ENCODE data around the gene ID2. TPM values are rescaled to one million over a fixed set of nuclear protein-coding genes. Genes with fewer than 3 reads are reported as not detected.

The ID2 gene
- total RNA-seq, 1 experiment from 2014 or later, result 112 TPM

DNA sequence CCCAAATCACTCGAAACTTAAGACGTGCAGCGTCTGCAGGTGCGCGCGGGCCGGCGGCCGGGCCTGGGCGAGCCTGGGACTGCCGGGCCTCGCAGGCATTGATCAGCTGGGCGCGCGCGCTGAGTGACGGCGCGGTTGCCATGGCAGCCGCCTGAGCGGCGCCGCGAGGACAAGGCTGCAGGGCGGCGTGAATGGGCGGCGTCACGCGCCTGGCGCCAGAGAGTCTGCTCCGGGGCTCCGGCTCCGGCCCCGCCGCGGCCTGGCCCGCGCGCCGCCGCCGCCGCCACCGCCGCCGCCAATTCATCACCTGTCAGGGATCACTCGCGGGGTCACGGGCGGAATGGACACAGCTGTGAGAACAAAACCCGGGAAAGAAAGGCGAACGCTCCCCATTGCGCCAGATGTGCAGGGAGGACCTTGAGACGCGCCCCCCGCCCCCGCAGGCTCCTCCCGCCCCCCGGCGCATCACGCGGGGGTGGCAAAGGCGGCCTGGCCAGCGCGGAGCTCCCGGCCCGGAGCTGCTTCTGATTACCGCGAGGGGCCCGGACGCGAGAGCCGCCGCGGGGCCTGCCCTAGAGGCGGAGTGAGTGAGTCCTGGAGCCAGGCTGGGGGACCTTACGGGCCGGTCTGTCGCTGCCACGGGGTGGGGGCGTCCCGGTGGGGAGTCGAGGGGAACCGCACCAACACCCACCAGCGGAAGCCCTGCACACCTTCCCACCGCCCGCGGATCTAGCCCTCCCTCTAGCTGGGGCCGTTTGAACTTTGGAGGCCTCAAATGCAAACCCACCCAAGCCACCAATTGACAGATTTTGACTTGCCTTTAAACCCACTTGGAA, 2.9 kb upstream of the ID2 start (continued):
- no peak for TF ChIP-seq SP1 (IDR thresholded peaks at IDR 0.05; ENCODE audit: low read depth)
- no peak for TF ChIP-seq FOSL1 (IDR thresholded peaks at IDR 0.05; ENCODE audit: low read depth)
- no peak for TF ChIP-seq SIN3A (IDR thresholded peaks at IDR 0.05; ENCODE audit: low read depth)
- peak; percentile 85 for TF ChIP-seq TCF7L2 (IDR thresholded peaks at IDR 0.05; ENCODE audit: borderline replicate concordance, extremely low read depth, insufficient read depth, insufficient read length)
- TF ChIP-seq RAD21 (IDR thresholded peaks at IDR 0.05; ENCODE audit: low read depth), result no peak
- no peak for TF ChIP-seq REST (IDR thresholded peaks at IDR 0.05; ENCODE audit: low read depth)
- no peak for TF ChIP-seq EZH2 (IDR thresholded peaks at IDR 0.05)
- TF ChIP-seq CBX3 (IDR thresholded peaks at IDR 0.05; ENCODE audit: low read depth), result no peak
- peak; percentile 77 for TF ChIP-seq ZFX (IDR thresholded peaks at IDR 0.05)
- no peak for TF ChIP-seq EZH2phosphoT487 (IDR thresholded peaks at IDR 0.05; ENCODE audit: borderline replicate concordance)
- TF ChIP-seq EGR1 (IDR thresholded peaks at IDR 0.05; ENCODE audit: low read depth), result no peak
- peak; percentile 24 for TF ChIP-seq POLR2AphosphoS5 (IDR thresholded peaks at IDR 0.05; ENCODE audit: low read depth, low read length)
- TF ChIP-seq ZNF274 (IDR thresholded peaks at IDR 0.05; ENCODE audit: low read depth, low read length), result no peak
- TF ChIP-seq YY1 (IDR thresholded peaks at IDR 0.05; ENCODE audit: extremely low read depth, insufficient replicate concordance, low read depth, low read length), result peak; percentile 45
- no peak for TF ChIP-seq JUND (IDR thresholded peaks at IDR 0.05)
